Measurements from ENCODE around the gene KIF6.

DNA sequence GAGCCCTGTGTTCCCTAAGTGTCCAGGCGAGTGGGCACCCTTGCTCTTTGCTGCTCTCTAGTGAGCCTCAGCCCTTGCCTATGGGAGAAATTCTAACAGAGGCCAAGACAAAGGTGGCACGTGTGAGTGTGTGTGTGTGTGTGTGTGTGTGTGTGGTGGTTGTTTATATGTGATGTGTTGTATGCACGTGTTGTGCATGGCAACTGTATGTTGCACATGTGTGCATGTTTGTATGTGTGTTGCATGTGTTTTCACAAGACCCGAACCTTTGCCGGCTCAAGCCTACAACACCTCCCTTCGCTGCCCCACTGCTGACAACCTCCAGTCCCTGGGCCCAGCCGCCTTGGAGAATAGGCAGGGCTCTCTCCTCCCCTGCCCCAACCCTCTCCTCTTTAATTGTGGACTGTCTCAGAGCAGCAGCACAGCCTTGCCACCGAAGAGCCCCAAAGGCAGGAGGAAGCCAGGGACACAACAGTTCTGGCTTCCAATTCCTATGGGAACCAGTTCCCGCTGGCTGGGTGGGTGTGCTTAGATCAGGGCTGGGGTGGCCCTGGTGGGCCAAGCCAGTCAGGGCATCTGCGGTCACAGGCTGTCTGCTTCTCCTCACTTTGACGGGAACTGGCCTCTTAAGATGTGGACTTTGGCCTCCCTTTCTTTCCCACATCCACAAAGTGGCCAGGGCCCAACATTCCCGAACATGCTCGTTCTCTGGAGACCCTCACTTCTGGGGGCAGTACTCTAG, 405.4 kb downstream of the KIF6 start:
- TF ChIP-seq POLR2AphosphoS5 (IDR thresholded peaks at IDR 0.05; ENCODE audit: low read depth, low read length): no peak
- TF ChIP-seq, protein P1, sequence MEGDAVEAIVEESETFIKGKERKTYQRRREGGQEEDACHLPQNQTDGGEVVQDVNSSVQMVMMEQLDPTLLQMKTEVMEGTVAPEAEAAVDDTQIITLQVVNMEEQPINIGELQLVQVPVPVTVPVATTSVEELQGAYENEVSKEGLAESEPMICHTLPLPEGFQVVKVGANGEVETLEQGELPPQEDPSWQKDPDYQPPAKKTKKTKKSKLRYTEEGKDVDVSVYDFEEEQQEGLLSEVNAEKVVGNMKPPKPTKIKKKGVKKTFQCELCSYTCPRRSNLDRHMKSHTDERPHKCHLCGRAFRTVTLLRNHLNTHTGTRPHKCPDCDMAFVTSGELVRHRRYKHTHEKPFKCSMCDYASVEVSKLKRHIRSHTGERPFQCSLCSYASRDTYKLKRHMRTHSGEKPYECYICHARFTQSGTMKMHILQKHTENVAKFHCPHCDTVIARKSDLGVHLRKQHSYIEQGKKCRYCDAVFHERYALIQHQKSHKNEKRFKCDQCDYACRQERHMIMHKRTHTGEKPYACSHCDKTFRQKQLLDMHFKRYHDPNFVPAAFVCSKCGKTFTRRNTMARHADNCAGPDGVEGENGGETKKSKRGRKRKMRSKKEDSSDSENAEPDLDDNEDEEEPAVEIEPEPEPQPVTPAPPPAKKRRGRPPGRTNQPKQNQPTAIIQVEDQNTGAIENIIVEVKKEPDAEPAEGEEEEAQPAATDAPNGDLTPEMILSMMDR (IDR thresholded peaks at IDR 0.05): no peak

Measured in Panc1 (cell line).